GM18909 (cell line): Measurements from ENCODE around the gene TPO.
"Not testable (repeated sequence)": the region's sequence is repeated elsewhere in the genome, so short reads cannot be mapped to it uniquely, and the experiment has no call there.

Source experiments
- ATAC-seq: cut with Tn5 transposase; IDR thresholded peaks from one replicate; pipeline ENCODE4 v1.9.1; 2021; ENCODE audit warnings: mild to moderate bottlenecking; ENCODE audit not compliant: unreplicated experiment, poor library complexity

The TPO gene

GRCh38 chr2:1571477-1572417 lies 158.5 kb downstream of the TPO start:
- no peak for ATAC-seq

DNA sequence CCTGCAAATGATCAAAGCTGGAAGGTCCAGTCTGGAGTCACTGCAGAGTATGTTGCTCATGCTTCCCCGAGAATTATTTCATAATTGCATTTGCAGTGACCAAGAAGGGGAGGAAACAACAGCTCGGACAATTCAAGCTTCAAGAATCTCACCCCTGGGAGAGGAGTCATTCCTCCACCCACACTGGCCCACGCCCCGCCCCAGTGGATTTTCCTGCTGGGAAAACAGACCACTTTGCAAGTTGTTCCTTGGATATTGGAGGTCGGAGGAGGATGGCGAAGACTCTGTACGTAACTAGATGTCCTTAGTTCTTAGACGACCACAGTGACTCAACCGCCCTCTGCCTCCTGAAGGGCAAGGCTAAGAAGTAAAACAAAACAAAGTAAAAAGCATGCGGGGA lies 159.4 kb downstream of the TPO start:
- no peak for ATAC-seq

- ATAC-seq, result no peak
Measured at GRCh38 chr2:1577846-1578245, 164.6 kb downstream of the TPO start.

DNA sequence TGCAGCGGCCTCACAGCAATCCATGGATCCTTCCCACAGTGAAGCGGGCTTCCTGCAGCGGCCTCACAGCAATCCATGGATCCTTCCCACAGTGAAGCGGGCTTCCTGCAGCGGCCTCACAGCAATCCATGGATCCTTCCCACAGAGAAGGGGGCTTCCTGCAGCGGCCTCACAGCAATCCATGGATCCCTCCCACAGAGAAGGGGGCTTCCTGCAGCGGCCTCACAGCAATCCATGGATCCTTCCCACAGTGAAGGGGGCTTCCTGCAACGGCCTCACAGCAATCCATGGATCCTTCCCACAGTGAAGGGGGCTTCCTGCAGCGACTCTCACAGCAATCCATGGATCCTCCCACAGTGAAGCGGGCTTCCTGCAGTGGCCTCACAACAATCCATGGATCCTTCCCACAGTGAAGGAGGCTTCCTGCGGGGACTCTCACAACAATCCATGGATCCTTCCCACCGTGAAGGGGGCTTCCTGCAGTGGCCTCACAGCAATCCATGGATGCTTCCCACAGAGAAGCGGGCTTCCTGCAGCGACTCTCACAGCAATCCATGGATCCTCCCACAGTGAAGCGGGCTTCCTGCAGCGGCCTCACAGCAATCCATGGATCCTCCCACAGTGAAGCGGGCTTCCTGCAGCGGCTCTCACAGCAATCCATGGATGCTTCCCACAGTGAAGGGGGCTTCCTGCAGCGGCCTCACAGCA lies 168.1 kb downstream of the TPO start:
- ATAC-seq, result not testable (repeated sequence)

- no peak for ATAC-seq
Measured at GRCh38 chr2:1581965-1582625, 168.8 kb downstream of the TPO start.

GRCh38 chr2:1582891-1583341 lies 169.7 kb downstream of the TPO start:
- no peak for ATAC-seq

DNA sequence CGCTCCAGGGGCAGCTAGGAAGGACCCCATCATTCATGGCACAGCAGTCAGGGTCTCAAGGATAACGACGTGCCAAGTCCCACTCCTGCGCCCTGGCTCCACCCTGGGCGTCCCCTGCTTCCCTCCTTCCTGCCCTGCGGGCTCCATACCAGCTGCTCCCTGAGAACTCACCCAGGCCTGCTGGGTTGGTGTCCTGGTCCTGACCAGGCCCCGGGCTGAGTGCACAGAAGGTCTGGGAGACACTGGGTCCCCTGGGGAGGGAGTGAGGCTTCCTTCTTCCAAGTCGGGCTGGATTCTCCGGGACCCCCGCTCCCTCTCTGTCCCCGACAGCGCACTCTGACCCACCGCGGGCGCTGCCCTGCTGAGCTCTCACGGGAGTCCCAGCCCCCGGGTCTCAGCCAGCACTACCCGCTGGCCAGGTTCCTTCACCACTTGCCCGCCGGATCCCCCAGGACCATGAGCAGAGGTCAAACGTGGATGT lies 170.8 kb downstream of the TPO start:
- no peak for ATAC-seq

GRCh38 chr2:1584691-1585485 lies 171.6 kb downstream of the TPO start:
- ATAC-seq, result no peak

GRCh38 chr2:1585635-1586034 lies 172.4 kb downstream of the TPO start:
- ATAC-seq, result no peak

GRCh38 chr2:1586251-1586922 lies 173.1 kb downstream of the TPO start:
- ATAC-seq, result no peak

DNA sequence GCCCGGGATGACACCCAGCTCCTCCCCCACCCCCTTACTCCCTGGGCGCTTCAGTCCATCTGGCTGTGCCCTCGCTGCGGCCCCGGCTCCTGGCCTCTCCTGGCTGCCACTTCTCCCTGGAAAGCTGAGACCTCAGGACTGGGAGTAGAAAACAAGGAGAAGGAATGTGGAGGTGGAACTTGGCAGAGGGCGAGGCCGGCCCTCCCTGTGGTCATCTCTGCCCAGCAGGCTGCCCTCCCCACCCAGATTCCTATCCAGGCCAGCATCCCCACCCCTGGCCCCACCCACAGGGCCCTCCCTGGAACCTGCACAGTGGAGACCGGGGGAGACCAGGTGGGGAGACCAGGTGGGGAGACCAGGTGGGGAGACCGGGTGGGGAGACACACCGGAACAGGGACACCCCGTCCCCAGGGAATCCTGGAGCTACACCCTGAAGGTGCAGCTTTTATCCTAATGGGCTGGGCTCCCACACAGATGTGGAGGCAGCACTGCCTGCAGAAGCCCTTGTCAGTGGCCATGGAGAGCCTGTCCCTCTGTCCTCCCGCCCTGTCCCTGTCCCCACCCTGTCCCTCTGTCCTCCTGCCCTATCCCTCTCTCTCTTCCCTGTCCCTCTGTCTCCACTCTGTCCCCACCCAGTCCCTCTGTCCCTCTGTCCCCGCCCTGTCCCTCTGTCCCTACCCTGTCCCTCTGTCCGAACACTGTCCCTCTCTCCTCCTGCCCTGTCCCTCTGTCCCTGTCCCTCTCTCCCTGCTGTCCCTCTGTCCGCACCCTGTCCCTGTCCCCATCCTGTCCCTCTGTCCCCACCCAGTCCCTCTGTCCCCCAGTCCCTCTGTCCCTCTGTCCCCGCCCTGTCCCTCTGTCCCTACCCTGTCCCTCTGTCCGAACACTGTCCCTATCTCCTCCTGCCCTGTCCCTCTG lies 173.9 kb downstream of the TPO start:
- no peak for ATAC-seq

GRCh38 chr2:1588051-1588977 lies 175.1 kb downstream of the TPO start:
- ATAC-seq, result no peak

GRCh38 chr2:1588978-1589621 lies 175.8 kb downstream of the TPO start:
- ATAC-seq, result no peak

GRCh38 chr2:1590596-1591460 lies 177.6 kb downstream of the TPO start:
- ATAC-seq, result no peak

- ATAC-seq, result no peak
Measured at GRCh38 chr2:1591461-1591770, 178.2 kb downstream of the TPO start.
